Fibroblast of the conjunctiva (primary cell): Measurements from ENCODE around the gene SNAPC3.

Source experiments
- DNase-seq: peaks from one replicate; pipeline ENCODE4 v3.0.0-alpha.2; 2010; ENCODE audit warnings: low read depth

The SNAPC3 gene

DNA sequence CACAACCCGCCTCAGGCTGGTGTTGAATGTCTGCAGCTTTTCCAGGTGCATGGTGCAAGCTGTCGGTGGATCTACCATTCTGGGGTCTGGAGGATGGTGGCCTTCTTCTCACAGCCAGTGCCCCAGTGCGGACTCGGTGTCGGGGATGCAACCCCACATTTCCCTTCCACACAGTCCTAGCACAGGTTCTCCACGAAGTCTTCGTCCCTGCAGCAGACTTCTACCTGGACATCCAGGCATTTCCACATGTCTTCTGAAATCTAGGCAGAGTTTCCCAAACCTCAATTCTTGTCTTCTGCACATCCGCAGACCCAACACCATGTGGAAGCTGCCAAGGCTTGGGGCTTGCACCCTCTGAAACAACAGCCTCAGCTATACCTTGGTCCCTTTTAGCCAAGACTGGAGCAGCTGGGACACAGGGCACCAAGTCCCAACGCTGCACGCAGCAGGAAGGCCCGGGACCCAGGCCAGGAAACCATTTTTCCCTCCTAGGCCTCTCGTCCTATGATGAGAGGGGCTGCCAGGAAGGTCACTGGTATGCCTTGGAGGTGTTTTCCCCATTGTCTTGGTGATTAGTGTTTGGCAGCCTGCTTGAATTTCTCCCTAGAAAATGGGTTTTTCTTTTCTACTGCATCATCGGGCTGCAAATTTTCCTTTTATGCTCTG lies 69.9 kb downstream of the SNAPC3 start:
- no peak for DNase-seq

DNA sequence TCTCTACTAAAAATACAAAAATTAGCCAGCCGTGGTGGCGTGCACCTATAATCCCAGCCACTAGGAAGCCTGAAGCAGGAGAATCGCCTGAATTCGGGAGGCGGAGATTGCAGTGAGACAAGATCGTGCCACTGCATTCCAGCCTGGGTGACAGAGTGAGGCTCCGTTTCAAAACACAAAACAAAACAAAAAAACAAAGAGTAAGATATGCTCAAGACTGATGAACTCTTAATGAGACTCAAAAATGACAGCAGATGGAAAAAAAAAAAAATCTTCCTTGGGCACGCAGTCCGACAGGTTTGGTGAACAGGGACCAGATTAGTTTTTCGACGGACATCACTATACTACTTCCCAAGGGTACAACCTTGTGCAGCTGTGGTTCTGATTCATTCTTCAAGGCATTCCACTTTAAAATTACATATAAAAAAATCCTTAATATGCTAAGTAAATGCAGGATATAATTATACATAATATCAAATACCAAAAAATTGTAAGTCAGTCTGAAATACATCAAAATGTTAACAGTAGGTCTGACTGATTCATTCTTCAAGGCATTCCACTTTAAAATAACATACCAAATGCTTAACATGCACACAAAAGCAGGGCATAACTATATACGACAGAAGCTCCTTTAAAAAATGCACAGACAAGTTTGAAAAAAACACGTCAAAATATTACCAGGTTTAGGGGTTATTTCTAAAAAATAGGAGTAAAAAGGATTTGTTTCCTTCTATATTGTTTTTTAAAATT lies 75.7 kb downstream of the SNAPC3 start:
- no peak for DNase-seq

DNA sequence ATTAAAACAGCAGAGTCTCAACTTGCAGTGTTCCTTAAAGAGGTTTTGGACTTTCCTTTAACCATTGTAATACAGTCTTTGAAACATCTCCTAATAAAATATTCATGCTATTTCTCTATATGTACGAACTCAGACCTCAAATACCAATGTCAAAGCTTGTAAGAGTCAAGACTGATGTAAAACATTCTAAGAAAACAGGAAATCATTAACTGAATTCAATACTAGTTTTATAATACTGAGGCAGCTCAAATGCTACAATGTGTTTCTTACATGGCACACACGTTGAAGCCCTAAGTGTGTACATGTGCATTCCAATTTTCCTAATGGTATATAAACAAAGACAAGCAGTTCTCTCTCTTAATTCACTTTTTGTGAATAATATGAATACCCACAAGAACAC lies 76.5 kb downstream of the SNAPC3 start:
- DNase-seq: no peak

DNA sequence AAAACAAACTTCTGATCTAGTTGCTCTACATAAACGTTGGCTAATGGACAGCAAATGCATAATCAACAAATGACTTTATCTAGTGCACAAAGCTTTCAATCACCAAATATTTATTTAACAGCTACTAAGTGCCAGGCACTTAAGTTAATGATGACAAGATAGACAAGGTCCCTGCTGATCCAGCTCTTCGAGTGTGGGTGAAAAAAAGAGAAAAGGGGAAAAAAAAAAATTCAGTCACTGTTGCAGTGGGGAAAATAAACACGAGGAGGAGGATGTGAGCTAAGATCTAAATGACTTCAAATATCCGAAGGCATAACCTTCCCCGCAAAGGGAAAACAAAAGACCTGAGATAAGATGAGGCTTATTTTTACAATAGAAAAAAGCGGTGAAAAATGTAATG lies 78.5 kb downstream of the SNAPC3 start:
- no peak for DNase-seq

DNA sequence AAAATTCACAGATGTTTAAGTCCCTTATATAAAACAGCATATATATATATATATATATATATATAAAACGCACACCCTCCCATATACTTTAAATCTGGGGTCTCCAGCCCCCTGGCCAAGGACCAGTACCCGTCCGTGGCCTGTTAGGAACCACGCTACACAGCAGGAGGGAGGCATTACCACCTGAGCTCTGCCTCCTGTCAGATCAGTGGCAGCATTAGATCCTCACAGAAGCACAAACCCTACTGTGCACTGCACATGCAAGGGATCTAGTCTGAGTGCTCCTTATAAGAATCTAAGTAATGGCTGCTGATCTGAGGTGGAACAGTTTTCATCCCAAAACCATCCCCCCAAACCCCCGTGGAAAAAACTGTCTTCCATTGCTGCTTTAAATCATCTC lies 79.1 kb downstream of the SNAPC3 start:
- no peak for DNase-seq

DNA sequence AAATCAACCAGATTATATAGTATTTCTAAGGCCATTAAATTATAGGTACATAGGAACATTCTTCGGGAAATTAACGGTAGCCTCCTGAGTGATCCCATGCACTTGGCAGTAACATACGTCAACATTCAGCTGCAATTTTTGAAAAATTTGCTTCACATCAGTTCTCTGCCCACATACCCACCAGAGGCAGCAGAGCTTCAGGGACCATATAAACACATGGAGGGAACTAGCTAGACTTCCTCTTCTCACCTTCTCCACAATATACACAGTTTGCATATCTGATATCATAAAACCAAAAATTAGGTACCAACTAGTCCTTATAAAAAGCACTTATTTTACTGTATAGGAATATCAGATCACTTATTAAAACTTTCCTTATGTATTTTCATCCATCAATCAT lies 83.2 kb downstream of the SNAPC3 start:
- no peak for DNase-seq

DNA sequence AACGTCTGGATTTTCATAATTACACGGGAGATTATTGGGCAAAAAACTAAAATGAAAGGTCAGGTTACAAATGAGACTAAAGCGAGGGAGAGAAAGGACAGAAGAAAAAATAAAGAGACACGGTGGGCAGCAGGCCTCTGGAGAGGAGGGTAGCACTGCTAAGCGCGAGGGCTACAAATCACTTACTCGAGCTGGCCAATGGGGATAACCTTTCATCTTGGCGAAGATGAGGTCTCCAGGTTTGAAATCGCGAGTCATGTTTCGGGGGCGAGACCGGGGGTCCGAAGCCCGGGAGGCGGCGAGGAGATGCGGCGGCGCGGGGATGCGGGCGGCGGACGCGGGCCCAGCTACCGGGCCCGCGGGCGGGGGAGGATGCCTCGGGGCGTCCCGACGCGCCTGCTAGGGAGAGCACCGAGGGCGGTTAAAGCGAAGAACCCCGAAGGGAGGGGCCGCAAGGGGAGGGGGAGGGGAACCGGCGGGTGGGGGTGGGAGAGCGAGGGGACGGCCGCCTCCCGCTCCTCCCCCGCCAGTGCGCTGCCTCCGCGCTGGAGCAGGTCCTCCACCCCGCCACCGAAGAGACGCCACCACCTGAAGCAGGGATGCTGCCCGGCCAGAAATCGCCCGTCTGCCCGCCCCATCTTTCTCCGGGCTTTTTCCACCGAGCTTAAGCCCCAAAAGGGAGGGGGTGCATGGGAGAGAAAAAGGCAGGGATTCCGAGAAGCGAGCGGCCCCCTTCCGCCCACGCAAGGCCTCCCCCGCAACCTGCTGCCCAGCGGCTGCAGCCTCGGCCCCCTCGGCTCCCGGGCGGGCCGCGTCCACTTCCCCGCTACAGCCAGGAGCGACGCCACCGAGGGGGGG lies 87.5 kb downstream of the SNAPC3 start:
- no peak for DNase-seq

DNA sequence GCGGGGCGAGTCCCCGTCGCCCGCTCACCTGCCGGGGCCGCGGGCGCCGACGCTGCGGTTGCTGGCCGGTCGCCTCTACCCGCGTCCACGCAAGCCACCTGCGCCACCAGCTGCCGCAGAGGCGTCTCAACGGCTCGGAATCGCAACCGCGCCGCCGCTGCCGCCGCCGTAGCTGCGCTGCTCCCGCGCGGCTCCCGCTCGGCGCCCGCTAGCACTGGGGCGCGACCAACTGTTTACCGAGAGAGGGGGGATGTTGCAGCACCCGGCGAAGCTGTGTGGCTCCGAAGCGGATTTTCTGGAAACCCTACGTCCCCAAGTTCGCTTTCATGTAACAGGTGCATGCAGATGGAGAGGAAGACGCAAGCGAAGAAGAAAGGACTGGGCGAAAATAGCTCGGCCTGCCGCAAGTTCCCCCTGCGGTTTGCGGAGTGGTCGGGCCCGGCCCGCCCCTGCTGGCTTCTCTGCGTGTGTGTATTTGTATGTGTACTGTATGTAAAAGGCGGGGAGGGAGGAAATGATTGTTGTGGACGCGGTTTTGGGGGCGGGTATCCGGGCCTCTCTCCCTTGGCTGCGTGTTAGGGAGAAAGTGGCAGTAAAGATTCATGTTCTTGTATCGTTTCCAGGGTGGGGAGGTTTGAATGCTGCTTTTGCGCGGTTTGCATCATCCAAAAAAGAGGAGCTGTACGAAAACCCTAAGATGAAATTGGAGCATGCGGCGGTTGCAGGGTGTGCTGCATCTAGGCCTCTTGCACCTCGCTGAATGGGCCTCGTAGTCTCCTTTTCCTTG lies 88.3 kb downstream of the SNAPC3 start, which contains the start of gene PSIP1:
Gene PSIP1, minus strand, starts transcription at position 182 of the 787 bp plus-strand sequence. CDS start 782 bp downstream, outside the sequence.
- DNase-seq: peak; percentile 85
